GM12872 (cell line): Measurements from ENCODE around the gene APMAP.

Experiments
- TF ChIP-seq, protein P1 (sequence below): IDR thresholded peaks from 3 replicates; pipeline ENCODE4 v1.5.1; 2011; ENCODE audit warnings: low read depth, mild to moderate bottlenecking, low read length, moderate library complexity; ENCODE audit not compliant: insufficient read depth

Gene APMAP

DNA sequence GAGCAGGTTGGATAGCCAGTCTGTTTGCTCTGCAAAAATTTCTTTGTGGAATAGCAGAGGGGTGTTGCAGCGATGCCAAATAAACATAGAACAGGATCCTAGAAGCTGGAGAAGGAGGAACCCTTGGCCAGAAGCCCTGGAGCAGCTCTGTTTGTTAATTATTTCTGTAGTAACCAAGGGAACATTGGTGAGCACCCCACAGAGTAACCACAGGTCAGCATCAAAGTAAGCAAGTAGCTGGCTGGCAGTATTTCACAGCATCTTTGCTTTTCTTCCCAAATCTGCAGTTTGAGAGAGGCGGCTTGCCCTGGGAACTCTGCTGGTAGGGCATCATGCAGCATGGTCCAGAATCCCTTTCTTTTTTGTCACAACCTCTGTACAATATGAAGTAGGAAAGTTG is 12.7 kb upstream of the APMAP start:
- TF ChIP-seq, protein P1, sequence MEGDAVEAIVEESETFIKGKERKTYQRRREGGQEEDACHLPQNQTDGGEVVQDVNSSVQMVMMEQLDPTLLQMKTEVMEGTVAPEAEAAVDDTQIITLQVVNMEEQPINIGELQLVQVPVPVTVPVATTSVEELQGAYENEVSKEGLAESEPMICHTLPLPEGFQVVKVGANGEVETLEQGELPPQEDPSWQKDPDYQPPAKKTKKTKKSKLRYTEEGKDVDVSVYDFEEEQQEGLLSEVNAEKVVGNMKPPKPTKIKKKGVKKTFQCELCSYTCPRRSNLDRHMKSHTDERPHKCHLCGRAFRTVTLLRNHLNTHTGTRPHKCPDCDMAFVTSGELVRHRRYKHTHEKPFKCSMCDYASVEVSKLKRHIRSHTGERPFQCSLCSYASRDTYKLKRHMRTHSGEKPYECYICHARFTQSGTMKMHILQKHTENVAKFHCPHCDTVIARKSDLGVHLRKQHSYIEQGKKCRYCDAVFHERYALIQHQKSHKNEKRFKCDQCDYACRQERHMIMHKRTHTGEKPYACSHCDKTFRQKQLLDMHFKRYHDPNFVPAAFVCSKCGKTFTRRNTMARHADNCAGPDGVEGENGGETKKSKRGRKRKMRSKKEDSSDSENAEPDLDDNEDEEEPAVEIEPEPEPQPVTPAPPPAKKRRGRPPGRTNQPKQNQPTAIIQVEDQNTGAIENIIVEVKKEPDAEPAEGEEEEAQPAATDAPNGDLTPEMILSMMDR: no peak

DNA sequence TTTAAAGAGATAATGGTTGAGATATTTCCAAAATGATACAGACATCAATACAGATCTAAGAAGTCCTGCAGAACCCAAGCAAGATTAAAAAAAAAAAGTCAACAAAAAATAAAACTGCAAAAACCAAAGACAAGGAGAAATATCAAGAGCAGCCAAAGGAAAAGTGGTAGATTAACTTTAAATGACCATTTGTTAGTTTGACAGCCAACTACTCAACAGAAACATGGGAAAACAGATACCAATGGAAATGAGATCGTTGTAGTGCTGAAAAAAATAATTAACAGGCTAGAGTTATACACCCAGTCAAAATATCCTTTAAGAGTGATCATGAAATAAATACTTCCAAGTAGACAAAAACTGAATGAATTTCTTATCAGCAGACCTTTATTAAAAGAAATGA is 10.5 kb upstream of the APMAP start:
- TF ChIP-seq, protein P1: no peak

DNA sequence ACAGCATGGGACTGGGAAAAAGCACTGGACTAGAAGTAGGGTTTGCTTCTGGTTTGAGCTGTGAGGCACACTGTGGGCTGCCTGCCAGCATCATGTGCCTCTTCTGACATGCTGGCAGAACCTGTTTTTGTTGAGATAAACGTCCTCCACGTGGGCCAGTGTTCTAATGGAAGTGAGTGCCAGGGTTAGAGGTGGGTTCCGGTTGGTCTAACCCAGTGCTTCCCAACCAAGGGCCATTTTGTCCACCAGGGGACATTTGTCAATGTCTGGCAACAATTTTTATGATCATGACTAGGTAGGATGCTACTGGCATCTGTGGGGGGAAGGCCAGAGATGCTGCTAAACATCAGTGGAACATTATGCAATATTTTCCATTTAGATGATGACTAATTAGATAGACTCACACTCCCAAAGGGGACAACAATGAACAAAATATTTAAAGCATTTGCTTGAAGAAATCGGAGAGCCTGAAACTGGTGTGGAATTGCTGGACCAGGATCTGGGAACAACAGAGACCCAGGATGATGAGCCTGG is 7.8 kb upstream of the APMAP start:
- TF ChIP-seq, protein P1: no peak

DNA sequence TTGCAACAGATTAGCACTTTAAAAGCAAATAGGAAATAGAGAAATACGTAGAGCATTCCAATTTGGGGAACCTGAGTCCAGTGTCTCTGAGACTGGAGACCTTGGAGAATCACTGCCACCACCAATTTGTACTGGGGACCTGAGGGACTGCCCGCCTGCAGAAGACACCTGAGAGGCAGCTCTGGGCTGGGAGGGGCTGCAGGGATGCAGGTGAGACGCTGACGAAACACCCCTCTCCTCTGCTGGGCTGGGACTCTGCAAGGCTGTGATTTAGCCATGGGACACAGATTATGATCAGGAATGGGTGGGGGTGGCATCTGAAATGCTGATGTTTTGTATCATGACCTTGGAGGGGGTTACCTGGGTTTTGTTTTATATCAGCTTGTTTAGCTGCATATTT is 7.0 kb upstream of the APMAP start:
- TF ChIP-seq, protein P1: no peak

DNA sequence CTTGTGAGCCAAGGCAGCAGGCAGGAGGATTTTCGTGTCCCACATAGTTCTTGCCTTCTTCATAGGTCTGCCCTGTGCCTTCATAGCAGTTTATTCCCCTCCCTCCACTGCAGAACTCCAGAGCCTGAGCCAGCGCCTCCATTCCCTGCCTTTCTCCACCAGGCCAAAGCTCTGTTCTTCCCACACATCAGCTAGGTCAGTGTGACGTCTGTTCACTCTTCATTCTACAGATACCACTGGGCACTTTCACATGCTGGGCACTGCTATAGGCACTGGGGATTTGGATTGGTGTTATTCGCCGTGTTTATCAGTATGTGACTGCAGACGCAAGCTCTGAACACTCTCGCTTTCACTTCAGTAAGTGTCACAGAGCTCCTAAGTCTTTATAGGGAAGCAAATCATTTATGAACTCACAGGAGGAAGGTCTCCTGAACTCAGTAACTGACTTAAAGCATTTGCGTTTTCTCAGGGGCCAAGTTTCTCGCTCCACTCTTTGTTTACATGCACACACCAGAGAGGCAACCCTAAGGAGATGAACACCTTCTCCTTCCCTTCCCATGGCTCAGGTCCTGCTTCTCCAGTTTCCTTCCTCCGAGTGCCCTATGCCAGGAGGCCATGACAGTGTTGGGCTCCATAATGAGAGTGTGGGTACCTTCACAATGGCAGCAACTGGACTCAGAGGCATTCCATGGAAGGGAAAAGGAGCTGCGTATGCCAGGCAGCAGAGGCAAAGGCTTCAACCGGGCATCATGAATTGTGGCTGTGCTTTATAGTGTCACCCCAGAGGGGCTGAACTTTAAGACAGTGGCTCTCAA is 6.3 kb upstream of the APMAP start:
- TF ChIP-seq, protein P1: no peak

DNA sequence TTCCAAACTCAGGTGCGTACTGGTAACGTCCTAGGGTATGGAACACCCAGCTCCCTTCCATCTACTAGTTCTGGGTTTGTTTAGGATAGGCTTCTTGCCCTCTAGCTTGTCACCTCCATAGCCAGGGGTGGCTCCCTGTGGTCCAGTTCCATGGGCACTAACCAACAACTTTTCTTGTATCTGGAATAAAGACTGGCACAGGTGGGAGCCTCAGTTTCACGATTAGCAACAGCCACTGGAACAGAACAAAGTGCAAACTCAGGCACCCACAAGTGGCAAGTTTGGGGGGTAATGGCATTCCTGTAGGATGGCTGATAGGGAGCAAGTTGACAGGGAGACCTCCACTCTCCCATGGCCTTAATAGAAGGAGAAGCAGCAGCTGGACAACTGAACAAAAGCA is 5.6 kb upstream of the APMAP start:
- TF ChIP-seq, protein P1: no peak

DNA sequence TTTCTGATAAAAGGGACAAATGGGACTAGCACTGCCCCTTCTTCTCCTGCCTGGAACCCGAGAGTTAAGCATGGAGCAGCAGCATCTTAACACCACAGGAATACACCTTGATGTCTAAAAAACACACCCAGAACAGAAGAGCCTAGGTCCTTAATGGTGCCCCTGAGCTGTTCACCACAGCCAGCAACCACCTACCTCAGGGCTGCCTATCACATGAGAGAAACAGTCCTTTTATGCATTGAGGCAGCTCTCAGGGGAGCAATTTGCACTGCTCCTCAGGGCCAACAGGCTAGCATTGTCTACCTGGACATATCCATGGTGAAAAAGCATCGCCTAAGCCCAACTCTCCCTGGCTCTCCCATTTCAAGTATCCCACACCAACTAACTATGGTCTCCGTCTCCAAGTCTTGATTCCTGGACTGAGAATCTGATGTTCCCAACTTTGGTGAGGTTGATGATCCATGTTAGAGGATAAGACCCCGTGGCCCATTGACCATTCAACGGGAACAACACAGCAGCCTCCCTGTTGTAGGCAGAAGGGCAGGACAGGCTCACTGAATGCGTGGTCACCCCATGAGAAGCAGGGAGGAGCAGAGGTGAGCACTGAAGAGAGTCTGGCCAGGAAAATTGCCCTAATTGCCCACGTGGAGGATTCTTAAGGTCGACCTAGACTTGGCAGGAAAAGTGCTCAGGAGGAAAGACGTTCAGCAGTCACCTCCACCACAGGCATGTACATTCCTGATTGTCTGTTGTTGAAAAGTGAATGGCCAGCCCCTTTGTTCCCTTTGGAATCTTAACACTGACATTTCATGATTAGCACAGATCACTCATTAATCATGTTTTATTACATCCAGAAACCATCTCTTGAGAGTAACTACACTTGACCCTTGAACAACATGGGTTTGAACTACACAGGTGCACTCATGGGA is 4.2 kb upstream of the APMAP start:
- TF ChIP-seq, protein P1: no peak
